Left renal pelvis (tissue), 4 donors: Measurements from ENCODE around the gene ARHGEF10L. TPM values are rescaled to one million over a fixed set of nuclear protein-coding genes. Genes with fewer than 3 reads are reported as not detected.

Experiments used
- DNase-seq, 4 donors: peaks; one replicate each; pipeline ENCODE4 v3.0.0-alpha.2; 2013; ENCODE audit warnings: low read depth in 4 of 4, low spot score in 3 of 4
- polyA plus RNA-seq, 4 donors: library from polyadenylated mRNA; unstranded; fragments of 120-200 nt; gene quantifications; one replicate each; pipeline ENCODE4 v1.2.1, GENCODE V29; 2013; ENCODE audit not compliant: insufficient read length in 4 of 4

The ARHGEF10L gene
- polyA plus RNA-seq, 4 donors = 15.4 to 62.3 (median 36.9) TPM

GRCh38 chr1:17669866-17670451 lies 130.5 kb downstream of the ARHGEF10L start:
- no peak for DNase-seq

DNA sequence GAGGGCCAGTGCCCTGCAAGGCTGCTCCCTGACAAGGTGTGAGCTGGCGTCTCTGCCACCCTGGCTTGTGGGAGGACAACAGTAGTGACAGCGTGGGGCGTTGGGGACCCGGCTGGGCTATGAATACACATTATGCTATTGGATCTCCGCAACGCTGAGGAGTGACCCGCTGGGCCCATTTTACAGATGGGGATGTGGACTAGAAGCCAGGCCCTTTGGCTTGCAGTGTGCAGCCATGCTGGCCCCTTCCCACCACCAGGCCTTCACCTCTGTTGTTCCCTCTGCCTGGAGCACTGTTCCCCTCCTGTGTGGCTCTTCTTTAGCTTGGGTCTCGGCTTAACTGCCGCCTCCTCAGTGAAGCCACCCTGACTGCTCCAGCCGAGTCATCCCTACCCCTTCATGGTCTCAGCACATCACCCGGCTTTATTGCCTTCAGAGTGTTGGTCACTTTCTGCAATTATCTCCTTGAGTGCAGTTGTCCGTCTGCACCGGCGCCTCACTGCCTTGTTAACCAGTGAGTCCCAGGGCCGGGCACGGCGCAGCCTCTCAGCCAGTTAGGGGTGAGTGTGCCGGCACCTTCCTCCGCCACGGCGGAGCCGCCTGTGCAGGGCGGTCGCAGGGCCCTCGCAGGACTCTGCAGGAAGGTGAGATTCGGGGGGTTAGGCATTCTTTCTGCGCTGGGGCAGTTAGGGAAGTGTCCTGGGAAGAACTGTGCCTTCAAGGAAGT lies 131.3 kb downstream of the ARHGEF10L start:
- DNase-seq = no peak

GRCh38 chr1:17671314-17671705 lies 131.8 kb downstream of the ARHGEF10L start:
- DNase-seq = no peak

DNA sequence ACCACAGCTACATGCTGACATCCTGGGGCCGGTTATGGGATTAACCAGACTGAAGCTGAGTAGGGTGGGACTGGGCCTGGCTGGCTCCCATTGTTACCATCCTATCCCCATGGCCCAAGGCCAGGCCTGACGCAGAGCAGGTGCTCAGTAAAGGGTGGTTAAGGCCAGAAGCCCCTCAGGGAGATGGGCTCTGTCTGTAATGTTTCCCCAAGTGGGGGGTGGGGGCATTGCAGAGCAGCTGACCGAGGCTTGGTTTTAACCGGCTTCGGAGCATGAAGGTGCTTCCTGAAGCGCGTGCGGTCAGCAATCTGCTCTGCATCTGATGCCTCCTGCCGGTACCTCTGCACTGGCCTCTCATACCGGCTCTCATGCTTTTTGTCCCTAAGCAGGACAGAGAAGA lies 132.2 kb downstream of the ARHGEF10L start:
- no peak for DNase-seq

GRCh38 chr1:17672226-17672625 lies 132.7 kb downstream of the ARHGEF10L start:
- no peak for DNase-seq

DNA sequence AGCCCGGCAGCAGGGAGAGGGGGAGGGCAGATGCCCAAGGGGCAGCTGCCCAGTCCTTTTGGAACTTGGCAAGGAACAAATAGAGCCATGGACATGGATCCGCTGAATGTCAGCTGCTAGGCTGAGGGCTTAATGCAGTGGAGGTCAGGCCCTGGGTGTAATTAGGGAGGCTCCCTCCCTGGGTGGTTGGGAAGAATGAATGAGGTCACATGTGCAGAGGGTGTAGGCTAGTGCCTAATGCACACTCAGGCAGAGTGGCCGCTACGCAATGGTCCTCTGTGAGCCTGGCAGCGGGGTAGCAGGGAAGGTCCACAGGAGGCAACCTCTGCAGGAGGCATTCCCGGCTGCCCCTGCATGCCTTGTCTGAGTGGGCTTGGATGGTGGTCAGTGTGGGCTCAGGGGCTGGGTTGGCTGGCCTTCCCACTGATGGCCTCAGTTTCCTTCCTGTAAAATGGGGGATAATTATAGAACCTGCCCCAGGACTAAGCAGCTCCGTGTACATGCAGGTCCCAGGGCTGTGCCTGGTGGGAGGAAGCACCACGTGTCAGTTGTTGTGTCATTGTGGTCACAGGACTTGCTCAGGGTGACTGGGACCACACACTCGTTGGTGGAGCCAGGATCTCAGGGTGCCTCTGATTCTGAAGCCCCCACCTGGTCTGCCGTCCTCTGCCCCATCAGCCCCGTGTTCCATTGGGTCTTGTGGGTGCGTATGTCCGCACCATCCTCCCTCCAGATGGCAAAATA lies 134.0 kb downstream of the ARHGEF10L start:
- DNase-seq = no peak

DNA sequence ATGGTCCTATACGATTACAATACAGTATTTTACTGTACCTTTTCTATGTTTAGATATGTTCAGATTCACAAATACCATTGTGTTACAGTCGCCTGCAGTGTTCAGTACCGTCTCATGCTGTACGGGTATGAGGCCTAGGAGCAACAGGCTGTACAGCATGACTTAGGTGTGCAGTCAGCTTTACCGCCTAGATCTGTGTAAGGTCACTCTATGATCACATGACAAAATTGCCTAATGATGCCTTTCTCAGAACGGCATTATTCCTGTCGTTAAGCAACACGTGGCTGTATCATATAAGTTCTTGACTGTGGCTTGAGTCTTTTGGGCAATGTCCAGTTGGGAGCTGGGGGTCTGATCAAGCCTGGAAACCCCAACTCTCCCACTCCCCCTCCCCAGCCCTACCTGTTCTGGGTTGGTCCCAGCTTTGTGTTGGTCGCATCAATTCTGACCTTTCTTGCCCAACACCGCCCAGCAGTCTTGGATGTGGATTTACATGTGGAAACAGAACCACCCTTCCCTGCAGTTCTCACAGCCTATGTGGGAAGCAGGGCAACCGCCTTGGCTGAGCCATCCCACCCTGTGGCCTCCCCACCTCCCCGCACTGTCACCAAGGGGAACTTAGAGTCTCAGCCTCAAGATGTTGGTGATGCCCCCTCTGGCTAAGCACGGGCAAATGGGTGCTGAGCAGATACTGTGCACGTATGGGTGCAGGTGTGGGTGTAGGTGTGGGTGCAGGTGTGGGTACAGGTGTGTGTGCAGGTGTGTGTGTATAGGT lies 135.4 kb downstream of the ARHGEF10L start:
- no peak for DNase-seq

- DNase-seq = no peak
These were observed 136.2 kb downstream of the ARHGEF10L start for GRCh38 chr1:17675744-17676143.

- DNase-seq = no peak
These were observed 137.0 kb downstream of the ARHGEF10L start for GRCh38 chr1:17676387-17677060.

- no peak for DNase-seq
These were observed 138.5 kb downstream of the ARHGEF10L start for GRCh38 chr1:17678011-17678410.

GRCh38 chr1:17679856-17680255 lies 140.4 kb downstream of the ARHGEF10L start:
- DNase-seq = no peak

DNA sequence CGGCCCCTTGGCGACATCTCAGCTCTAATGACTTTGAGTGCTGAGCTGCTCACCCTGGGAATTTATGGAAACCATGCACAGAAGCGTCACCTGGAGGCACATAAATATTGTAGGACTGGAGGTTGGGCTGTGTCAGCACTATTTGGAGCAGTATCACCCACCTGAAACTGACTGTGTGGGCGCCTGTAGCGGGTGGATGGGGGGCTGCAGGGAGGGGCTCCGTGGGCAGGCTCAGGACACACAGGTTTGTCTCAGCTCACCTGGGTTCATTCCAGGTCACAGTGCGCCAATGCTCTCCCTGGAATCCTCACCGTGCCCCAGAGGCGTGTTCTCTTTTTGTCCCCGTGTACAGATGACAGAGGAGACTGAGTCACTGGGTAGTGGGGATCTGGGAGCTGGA lies 140.8 kb downstream of the ARHGEF10L start:
- DNase-seq = no peak

DNA sequence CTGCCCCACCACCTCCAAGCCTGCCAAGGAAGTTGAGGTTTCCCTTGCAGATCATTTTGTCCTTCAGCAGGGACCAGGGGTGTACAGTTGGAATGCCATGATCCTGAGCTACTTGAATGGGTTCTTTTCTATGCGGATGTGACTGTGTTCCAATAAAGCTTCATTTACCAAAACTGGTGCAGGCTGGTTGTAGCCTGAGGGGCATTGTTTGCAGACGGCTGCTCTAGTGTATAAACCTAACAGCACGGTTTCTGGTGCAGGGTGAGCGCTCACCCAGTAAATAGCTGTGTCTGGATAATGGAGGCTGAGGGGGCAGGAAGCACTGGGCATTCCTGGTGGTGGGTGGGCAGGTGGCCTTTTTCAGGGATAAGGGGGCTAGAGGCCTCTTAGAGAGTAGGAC lies 142.9 kb downstream of the ARHGEF10L start:
- DNase-seq = peak in 3 of 4 donors; percentile 43 to 58 (median 55)

- no peak for DNase-seq
These were observed 144.1 kb downstream of the ARHGEF10L start for GRCh38 chr1:17683598-17683997.

- no peak for DNase-seq
These were observed 145.3 kb downstream of the ARHGEF10L start for GRCh38 chr1:17684810-17685209.

GRCh38 chr1:17686258-17686657 lies 146.8 kb downstream of the ARHGEF10L start:
- DNase-seq = no peak

DNA sequence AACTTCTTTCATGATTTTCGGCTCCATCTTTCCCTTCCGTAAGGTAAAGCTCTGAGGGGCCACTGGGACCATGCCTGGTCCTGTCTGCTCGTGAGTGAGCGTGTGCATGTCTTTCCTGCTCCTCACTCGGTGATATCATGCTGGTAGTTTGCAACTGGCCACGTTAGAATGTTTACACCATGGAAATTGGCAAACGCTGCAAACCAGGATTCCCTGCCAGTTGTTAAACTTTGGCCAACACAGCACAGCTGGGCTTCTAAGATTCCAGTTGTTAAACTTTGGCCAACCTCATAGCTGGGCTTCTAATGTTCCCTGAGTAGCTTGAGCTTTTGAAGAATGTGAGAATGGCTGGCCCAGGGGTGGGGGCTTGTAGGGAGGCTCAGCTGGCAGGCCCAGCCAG lies 147.6 kb downstream of the ARHGEF10L start:
- DNase-seq = no peak

- no peak for DNase-seq
These were observed 148.8 kb downstream of the ARHGEF10L start for GRCh38 chr1:17688217-17688810.

GRCh38 chr1:17689011-17689410 lies 149.5 kb downstream of the ARHGEF10L start:
- DNase-seq = no peak
